GM04503 (cell line): Measurements from ENCODE around the gene SMIM13.

ENCODE experiments used
- DNase-seq: peaks from one replicate; pipeline ENCODE4 v3.0.0-alpha.2; 2012; ENCODE audit warnings: low read depth

Gene SMIM13

DNA sequence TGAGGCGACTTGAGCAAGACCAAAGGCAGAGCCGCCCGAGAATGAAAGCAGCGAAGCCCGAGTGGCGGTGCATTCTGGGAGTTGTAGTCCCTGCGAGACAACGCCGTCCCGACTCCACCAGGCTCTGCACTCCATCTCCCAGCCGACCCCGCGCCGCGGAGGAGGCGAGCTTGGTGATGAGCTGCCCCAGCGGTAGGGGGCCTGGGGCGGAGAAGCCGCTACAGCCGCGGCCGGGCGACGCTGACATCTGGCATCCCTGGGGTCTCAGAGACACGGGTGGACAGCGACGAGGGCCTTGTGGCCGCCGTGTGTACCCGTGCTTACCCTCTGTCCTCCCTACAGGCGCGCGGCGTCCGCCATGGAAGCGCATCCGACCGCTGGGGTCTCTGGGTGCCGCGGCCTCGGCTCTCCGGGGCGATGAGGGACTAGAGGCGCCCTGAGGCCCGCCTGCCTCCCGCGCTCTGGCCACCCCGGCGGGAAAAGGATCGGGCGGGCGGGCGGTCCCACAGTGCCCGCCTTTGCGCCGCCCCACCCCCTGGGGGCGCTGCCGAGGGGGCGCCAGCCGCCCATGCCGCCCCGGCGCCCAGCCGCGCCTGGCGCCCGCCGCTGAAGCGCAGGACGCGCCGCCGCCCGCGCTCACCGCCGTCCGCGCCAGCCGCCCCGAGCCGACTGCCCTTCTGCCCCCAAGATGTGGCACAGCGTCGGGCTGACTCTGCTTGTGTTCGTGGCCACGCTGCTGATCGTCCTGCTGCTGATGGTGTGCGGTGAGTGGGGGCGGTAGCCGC is at the start of gene SMIM13:
Gene SMIM13 (plus strand): TSS at position 209 of the 785 bp plus-strand sequence. CDS start 480 bp downstream, at position 689.
- DNase-seq: peak; percentile 83

DNA sequence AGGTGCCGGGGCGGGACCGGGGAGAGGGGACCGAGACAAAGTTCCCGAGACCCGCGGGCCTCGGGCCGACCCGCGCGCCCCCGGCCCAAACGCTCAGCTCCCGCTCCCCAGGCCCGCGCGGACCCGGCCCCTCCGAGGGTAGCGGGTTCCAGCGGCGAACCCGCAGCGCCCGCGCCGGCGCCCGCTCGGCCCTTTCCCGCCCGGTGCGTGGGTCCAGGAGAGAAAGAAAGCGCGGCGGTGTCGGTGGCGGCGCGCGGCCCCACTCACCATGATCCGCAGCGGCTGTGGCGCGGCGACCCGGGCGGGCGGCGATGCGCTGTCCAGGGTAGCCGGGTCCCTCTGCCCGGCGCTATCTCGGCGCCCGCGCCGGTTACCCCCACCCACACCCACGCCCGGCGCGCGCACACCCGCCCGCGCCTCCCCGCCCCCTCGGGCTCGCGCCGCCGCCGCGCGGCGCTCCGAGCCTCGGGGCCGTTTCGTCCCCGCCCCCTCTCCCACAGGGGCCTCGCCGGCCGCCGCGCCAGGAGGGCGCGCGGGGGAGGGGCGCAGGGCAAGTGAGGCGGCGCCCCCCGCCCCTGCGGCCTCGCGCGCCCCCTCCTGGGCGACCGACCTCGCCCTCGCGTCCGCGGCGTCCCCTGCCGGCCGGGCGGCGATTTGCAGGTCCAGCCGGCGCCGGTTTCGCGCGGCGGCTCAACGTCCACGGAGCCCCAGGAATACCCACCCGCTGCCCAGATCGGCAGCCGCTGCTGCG is 49.5 kb upstream of the SMIM13 start, which contains the start of gene ELOVL2:
Gene ELOVL2 (minus strand): TSS at position 345 of the 751 bp plus-strand sequence. CDS start 75 bp downstream, at position 270.
- DNase-seq: no peak

DNA sequence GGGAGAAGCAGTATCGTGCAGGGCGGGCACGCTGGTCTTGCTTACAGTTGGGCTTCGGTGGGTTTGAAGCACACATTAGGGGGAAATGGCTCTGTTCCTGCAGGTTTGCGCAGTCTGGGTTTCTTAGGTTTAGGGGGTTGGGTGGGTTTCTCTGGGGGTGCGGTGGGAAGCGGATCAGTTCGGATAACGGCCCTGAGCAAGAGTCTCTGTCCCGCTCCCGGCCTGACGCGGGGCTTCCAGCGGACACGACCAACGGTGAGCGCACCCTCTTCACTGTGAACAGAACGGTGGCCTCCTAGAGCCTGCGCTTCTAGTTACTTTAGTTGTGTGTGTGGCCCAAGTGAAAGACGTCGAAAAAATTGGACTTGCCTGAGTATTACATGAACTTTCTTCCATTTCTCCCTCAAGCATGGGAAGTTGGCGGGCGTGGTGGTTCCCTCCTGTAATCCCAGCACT is 48.9 kb upstream of the SMIM13 start:
- DNase-seq: no peak

DNA sequence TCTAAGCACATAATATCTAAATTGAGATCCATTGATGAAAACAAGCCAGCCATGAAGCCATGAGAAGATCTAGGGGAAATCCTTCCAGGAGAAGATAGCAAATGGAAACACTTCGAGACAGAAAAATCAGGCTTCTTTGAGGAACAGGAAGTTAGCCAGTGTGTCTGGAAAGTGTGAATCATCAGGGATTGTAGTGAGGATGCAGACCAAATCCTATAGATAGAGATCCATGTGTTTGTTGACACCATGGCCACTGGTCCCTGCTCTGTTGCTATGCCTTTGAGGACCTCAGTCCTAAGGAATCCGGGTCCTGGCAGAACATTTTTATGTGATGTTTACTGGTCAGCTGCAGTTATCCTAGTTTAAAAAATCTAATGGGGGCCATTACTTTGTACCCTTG is 42.9 kb upstream of the SMIM13 start:
- DNase-seq: no peak

DNA sequence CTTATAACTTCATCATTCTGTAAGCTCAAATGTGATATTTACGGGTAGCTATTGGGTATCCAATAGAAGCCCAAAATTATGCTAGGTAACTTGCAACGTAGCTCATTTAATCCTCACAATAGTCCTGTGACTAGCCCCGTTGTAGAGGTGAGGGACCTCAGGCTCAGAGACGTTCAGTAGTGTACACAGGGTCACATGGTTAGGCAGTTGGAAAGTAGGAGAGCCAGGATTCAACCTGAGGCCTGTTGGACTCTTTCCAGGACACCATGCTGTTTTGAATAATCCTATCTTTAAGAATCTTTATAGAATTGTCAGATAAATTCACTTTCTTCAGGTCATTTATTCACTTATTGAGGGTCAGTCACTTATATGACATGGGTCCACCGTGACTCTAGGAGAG is 40.3 kb upstream of the SMIM13 start:
- DNase-seq: no peak

DNA sequence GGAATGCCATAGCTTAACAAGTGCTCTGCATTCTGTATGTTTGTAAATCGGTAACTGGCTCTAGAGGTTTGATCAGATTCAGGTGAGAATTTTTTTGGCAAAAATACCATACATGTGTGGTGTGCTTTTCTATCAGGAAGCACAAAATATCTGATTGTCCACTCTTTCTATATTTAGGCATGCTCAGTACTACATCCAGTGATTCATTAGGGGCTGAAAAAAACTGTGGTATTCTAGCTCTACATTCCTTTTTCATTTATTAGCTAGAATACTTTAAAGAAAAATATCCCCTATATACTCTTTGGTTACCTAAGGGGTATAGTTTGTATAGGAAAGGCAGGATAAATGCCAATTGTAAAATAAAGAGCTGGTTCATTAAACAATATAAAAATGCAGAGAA is 38.9 kb upstream of the SMIM13 start:
- no peak for DNase-seq

DNA sequence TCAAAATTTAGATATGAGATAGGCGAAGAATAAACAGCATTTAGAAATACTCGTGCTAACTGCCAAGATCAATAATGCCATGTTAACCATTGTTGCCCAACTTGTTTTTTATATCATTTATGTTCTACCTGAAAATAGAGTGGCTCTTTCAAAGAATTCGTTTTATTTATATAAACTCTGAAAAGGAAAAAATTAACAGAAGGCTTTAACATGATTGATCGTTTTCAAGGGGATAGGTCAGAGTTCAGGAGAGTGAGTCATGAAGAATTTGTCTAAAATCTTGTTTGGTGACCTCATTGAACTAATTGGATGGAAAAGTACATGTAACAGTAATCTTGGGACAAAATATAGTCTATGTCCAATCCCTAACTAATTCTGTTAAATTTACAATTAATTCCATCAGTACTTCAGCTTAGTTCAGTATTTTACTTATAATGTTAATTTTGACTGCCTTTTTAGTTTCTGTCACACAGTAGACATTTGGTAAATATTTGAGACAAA is 38.5 kb upstream of the SMIM13 start:
- DNase-seq: no peak

DNA sequence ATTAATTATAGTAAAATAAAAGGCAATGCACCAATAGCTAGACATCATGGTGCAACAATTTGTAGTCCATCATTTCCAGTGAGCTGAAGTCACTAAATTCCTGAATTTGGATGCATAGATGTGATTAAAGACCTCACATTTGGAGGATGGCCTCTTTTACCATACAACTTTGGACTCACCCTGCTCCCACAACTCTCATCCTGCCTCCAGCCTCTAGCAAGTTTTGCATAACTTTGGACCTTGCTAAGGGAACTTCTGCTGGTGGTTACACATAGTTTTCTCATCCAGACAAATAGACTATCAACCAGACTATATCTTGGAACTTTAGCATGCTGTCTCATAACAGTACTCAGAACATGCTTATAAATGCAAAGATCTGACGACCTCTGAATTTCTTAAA is 36.8 kb upstream of the SMIM13 start:
- DNase-seq: no peak

DNA sequence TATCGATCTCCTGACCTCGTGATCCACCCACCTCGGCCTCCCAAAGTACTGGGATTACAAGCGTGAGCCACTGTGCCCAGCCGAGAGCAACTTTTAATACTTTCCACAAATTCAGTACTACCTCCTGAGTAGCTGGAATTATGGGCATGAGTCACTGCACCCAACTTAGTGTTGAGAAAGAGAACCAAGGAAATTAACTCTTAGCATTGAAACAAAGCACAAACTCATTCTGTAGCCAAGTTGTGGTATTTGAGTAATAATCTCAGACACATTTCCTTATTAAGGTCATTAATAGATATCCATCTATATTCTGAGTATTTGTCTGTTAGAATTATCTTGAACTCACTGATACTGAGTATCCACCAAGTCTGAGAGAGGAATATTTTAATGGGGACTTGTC is 35.2 kb upstream of the SMIM13 start:
- DNase-seq: no peak

DNA sequence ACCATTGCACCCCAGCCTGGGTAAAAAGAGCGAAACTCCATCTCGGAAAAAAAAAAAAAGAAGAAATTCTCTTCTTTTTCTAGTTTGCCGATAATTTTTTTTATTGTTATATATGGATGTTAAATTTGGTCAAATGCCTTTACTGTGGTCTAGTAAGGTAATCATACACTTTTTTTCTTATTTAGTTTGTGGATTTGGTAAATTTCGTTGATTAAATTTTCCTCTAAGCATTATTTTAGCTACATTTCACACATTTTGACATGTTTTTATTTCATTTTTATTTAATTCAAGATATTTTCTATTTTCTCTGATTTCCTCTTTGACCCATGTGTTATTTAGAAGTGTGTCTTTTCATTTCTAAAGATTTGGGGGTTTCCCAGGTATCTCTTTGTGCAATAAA is 31.6 kb upstream of the SMIM13 start:
- no peak for DNase-seq

DNA sequence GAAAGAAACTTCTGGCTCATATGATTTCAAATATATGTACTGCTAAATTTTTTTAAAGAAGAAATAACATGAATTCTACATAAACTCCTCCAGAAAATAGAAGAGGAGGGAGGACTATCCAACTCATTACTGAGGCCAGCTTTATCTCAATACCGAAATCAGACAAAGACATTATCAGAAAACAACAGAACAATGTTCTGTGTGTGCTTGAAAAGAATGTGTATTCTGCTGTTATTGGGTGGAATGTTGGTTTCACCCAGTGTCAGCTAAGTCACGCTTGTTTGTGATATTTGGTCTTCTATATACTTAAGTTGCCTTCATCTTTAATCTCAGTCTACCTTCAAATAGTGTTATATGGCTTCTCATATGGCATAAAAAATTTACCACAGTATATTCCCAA is 30.9 kb upstream of the SMIM13 start:
- no peak for DNase-seq

DNA sequence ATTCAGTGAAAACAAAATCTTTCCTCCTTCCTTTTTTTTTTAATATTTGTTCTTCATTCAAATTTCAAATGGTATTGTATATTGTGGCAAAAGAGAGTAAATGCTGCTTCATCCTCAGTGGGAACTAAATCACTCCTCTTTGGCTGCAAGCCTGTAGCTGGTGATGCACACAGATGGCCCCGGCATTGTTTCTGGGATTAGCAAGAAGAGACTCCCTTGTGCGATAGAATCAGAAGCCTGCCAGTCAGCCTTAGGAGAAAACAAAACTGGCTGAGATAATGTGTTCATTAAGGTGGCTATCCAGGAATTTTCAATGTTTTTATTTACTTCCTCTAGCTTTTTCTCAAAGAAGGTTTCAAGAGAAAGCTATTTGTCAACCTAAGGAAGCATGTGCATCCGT is 28.8 kb upstream of the SMIM13 start:
- DNase-seq: no peak

DNA sequence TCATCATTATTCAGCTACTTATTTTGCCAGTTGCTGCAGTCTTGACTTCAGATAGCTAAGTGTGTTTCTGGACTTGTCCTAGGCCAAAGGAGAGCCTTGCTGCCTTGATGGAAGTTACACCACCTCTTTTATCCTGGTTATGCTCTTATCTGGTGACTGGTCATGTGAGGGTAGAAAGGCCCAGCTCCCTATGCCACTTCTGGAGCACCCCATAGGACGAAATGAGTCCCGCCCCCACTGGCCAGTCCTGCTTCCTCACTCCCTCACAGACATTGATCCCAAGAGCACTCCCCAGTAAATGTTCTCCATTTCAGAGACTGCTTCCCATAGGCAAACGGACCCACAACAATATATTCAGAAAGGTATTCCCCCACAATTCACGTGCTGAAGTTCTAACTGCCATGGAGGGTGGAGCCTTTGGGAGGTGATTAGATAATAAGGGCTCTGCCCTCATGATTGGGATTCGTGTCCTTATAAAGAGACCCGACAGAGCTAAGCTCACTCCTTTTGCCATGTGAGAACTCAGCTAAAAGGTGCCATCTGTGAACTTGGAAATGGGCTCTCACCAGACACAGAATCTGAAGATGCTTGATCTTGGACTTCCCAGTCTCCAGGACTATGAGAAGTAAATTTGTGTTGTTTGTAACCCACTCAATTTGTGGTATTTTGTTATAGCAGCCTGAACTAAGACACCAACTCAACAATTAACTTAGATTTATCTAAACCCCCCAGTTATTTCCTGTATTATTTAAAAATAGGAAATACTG is 28.0 kb upstream of the SMIM13 start:
- no peak for DNase-seq

DNA sequence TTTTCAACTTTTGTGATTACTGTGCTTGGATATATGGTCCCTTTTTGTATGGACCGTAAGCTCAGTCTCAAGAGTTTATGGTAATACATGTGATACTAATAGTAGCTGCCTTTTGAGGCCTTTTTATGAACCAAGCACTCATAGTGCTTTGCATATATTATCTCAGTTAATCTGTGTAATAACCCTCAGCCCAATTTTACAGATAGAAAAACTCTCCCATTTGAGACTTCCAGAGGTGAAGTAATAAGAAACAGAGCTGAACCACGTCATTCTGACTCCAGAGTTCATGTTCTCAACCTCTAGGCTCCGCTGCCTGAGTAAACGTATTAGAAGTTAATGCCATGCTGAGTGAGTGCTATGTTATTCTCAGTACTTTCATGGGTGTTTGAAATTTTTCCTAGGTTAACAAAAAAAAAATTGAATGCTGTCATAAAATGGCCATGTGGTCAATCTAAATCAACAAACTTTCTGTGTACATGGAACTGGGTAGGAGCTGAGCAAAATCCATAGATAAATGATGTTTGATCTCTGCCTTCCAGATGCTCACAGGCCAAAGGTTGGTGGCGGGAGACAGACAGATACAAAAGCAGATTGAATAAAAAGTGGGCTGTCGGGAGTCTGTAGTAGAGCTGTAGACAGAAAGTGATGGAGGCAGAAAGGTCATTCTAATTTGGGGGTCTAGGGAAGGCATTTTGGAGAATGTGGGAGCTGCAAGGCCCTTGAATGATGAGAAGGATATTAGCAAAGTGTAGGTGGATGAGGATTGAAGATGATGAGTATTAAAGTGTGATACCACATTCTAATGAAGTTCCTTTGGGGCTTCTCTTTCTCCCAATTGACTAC is 26.9 kb upstream of the SMIM13 start:
- DNase-seq: no peak

DNA sequence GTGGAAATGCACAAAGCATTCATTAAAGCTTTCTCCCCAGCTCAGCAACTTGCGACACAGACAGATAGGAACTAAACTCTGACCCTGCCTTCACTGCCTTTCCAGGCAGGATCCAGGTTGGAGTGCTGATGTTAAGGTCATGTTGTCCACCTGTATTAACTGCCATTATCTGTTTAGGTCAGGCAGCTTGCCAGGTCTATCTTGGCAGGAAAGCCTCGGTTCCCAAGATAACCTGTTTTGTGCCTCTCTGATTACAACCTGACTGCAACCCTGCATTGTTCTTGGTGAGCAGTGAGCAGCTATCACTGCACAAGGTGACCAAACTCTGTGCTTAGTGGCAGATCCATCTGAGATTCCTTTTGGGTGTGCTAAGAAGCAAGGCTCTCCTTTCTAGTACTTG is 26.3 kb upstream of the SMIM13 start:
- DNase-seq: no peak

DNA sequence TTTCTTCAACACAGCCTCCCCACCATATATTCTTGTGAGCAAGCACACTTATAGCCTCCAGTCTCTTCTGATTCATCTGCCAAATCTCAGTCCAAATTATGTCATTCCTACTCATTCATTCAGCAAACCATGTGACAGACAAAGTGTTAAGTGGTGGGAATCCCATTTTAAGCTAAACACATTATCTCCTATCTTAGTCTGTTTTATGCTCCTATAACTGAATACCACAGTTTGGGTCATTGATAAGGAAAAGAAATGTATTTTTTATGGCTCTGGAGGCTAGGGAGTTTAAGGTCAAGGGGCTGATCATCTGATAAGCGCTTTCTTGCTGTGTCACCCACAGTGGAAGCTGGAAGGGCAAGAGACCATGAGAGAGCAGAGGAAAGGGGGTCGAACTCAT is 23.9 kb upstream of the SMIM13 start:
- DNase-seq: no peak

DNA sequence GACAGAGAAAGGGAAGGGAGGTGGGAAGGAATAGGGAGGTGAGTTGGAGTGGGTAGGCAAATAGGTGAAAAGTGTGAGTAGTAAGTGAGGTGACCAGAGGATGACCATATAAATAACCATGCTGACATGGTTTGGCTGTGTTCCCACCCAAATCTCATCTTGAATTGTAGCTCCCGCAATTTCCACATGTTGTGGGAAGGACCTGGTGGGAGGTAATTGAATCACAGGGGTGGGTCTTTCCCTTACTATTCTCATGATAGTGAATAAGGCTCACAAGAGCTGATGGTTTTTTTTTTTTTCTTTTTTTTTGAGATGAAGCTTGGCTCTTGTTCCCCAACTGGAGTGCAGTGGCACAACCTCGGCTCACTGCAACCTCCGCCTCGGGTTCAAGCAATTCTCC is 21.5 kb upstream of the SMIM13 start:
- DNase-seq: no peak

DNA sequence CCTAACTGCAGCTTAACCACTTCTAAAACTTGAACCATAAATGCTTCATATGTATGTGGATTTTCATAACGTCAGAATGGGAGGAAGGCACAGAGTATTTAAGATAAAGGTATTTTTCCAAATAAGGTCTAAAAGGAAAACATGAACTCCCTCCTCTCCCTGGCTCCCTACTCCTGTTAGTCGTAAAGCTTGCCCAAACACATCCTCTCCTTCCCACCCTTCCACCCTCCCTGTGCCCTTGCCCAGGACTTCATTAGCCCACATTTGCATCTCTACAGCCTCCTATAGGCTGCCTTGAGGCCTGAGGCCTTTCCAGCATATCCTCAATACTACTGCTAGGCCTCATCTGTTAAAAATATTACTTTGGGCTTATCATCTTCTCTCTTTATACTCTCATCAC is 17.1 kb upstream of the SMIM13 start:
- DNase-seq: no peak

DNA sequence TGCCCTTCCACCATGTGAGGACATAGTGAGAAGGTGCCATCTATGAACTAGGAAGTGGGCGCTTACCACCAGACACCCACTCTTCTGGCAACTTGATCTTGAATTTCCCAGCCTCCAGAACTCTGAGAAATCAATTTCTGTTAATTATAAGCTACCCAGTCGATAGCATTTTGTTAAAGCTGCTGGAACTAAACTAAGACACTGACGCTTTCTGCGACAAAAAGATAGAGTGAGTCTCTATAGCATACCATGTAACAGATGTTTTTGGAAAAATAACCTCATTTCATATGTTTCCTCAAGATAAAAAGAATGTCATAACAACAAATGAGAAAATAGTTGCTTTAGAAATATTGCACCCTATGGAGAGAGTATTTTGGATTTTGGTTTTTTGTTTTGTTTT is 15.4 kb upstream of the SMIM13 start:
- no peak for DNase-seq

DNA sequence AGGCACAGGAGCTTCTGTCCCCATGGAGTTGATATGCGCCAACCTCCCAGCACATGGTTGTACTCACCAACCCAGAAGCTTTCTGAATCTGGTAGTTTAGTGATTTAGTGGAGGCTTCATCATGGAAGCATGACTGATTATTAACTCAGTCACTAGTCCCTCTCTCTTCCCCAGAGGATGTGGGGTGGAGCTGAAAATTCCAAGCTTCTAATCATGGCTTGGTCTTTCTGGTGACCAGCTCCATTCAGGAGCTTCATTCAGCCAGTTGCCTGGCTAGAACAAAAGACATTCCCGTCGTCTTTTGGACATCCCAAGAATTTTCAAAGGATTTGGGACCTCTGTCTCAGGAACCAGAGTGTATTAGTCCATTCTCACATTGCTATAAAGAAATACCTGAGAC is 13.3 kb upstream of the SMIM13 start:
- no peak for DNase-seq

DNA sequence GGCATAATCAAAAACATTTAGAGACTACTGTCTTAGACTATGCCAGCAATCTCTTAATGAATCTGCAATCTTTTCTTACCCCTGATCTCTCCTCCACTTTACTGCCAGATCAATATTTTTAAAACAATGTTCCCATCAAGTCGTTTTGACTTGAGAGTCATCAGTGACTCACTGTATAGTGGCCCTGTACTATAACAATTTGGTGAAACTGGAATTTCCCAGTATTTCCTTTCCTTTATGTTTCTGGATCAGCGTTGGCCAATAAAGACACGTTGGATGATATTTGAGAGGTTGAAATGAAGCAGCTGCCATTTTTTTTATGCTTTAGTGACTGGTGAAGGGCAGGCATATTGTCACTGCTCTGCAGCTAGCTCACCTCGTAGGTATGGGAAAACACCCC is 10.1 kb upstream of the SMIM13 start:
- no peak for DNase-seq

DNA sequence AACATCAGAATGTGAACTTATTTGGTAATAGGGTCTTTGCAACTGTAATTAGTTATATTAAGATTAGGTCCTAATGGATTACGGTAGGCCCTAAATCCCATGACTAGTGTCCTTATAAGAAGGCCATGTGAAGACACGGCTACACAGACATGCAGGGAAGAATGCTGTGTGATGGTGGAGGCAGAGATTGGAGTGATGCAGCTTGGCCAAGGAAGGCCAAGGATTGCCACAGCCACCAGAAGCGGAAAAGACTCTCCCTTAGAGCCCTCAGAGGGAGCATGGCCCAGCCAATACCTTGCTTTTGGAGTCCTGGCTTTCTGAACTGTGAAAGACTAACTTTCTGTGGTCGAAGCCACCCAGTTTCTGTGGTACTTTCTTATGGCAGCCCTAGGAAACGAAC is 9.7 kb upstream of the SMIM13 start:
- DNase-seq: no peak
